Ishikawa (cell line): ENCODE data around the gene ABAT.

ENCODE experiments used
- EP300 ChIP-seq: IDR thresholded peaks from 2 replicates; pipeline ENCODE4 v1.6.1; 2012; ENCODE audit warnings: borderline replicate concordance
- TAF1 ChIP-seq: IDR thresholded peaks from 2 replicates; pipeline ENCODE4 v1.6.1; 2012; ENCODE audit warnings: low read depth, mild to moderate bottlenecking
- TCF12 ChIP-seq: IDR thresholded peaks from 2 replicates; pipeline ENCODE4 v1.6.1; 2012; ENCODE audit warnings: low read depth
- YY1 ChIP-seq: IDR thresholded peaks from 2 replicates; pipeline ENCODE4 v1.6.1; 2012; ENCODE audit warnings: low read depth

DNA sequence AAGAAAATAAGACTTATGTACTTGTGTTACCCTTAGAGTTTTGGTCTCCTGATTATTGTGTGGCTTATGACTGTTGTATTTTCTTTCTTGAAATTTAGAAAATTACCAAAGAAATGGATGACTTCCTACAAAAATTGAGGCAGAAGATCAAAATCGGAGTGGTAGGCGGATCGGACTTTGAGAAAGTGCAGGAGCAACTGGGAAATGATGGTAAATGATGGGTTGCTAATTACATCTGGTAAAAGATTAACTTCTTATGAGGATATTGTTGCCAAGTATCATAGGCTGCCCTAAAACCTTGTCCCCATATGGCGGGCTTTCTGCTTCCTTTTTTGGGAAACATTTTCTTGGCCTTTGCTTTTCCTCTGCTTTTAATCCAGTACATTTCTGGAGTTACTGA is 127.3 kb downstream of the ABAT start:
- TF ChIP-seq EP300 (no peak), TCF12 (no peak), YY1 (no peak), TAF1 (no peak)
